ENCODE data around the gene SNRK.

GRCh38 chr3:43343815-43344214 is 57.5 kb downstream of the SNRK start:
- no peak for TF ChIP-seq CTCF (IDR thresholded peaks at IDR 0.05; ENCODE audit: insufficient read depth, low read depth, low read length)
- TF ChIP-seq EZH2 (IDR thresholded peaks at IDR 0.05; ENCODE audit: insufficient read depth, low read length), result no peak
